ENCODE results near the gene SH2D3C. TPM values are rescaled to one million over a fixed set of nuclear protein-coding genes. Genes with fewer than 3 reads are reported as not detected.
A peak's percentile ranks its signal among the peaks of the same experiment; 100 is the strongest.

The SH2D3C gene
- total and polyA plus RNA-seq, 2 of the 4 experiments (the other 2 are of a cell fraction), result under 0.01 to 0.24 TPM

DNA sequence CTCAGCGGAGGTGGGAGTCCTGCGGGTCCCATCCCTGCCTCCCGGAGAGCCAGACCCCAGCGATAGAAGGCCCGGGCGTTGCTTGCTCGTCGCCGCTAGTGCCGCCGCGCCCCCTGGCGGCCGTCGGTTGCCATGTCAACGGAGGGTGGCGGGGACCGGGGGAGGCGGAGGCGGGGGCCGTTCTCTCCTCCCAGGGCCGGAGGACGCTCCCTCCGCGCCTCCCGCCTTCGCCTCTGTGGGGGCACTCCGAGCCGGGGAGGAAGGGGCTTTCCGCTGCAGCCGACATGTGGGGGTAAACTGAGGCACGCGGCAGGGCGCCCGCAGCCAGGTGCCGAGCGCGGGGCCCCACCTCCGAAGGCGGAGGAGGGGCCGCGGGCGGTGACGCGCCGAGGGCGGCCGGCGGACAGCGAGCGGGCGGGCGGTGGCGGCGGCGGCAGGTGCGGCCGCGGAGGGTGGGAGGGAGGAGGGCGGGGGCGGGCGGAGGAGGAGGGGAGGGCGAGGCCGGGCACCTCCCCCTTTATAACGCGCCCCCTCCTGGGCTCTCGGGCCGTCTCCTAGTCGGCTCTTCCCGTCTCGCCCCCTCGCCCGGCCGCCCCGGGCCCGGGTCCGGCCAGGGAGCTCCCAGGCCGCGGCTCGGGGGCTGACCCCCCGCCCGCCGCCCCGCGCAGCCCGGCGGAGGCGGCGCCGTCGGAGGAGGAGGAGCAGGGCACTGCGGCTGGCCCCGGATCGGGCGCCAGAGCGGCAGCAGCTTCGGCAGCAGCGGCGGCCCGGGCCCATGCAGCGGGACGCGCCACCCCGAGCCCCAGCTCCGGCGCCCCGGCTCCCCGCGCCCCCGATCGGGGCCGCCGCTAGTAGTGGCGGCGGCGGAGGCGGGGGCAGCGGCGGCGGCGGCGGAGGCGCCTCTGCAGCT is 6.8 kb upstream of the SH2D3C start:
- intact Hi-C loops (cut with micrococcal nuclease), result loop anchor here (1.0 kb wide), 1 partner anchor 50 kb away; the partner anchor contains the start of gene TOR2A
- no peak overlapping the region for H3K23ac ChIP-seq (ENCODE audit: low read depth, low read length)
- no peaks in the 10 kb centered on the region for H3K27me3 ChIP-seq (ENCODE audit: control insufficient read depth, insufficient read depth, low read length)
- H2BK20ac ChIP-seq (ENCODE audit: low read depth, low read length), result no peak overlapping the region
- no TSS peak for BruUV-seq (replicated peaks)
- no peak overlapping the region for H2BK120ac ChIP-seq (ENCODE audit: low read depth, low read length)
- in situ Hi-C loops (cut with MboI; ENCODE audit: low sequenced_read_pairs), result no loop called here
- no peak overlapping the region for H2AK5ac ChIP-seq (ENCODE audit: low read depth, low read length)
- peak overlapping the region; percentile 96 for H2AFZ ChIP-seq (replicated peaks; ENCODE audit: low read length, poor library complexity)
- POLR2A ChIA-PET (ENCODE audit: unreplicated experiment), result interaction anchor here (0.5 to 1.0 kb wide), 3 partner anchors 16 to 231 kb away, joined by 3 to 19 read pairs (median 4); no protein-coding TSS in a partner anchor
- no peak overlapping the region for H3K18ac ChIP-seq (ENCODE audit: low read depth, low read length)
- peak overlapping the region; percentile 48; the same call in 1 of the 2 replicates for H3K27ac ChIP-seq (ENCODE audit: insufficient read depth, low read length)
- peak overlapping the region; percentile 95 for H3K4me3 ChIP-seq (ENCODE audit: insufficient read depth, low read depth, low read length)
- H4K91ac ChIP-seq (ENCODE audit: insufficient read depth, low read depth, low read length), result no peak overlapping the region
- TF ChIP-seq CEBPB (IDR thresholded peaks at IDR 0.05; ENCODE audit: low read depth, low read length) (no peak), RAD21 (IDR thresholded peaks at IDR 0.05; ENCODE audit: low read length) (peak; percentile 76), SMC3 (IDR thresholded peaks at IDR 0.05; ENCODE audit: low read depth, low read length) (peak; percentile 69), MAZ (IDR thresholded peaks at IDR 0.05; ENCODE audit: borderline replicate concordance, low read depth, low read length) (peak; percentile 87; the same call in 1 of the 2 replicates)
- TF ChIP-seq, protein P1, sequence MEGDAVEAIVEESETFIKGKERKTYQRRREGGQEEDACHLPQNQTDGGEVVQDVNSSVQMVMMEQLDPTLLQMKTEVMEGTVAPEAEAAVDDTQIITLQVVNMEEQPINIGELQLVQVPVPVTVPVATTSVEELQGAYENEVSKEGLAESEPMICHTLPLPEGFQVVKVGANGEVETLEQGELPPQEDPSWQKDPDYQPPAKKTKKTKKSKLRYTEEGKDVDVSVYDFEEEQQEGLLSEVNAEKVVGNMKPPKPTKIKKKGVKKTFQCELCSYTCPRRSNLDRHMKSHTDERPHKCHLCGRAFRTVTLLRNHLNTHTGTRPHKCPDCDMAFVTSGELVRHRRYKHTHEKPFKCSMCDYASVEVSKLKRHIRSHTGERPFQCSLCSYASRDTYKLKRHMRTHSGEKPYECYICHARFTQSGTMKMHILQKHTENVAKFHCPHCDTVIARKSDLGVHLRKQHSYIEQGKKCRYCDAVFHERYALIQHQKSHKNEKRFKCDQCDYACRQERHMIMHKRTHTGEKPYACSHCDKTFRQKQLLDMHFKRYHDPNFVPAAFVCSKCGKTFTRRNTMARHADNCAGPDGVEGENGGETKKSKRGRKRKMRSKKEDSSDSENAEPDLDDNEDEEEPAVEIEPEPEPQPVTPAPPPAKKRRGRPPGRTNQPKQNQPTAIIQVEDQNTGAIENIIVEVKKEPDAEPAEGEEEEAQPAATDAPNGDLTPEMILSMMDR (conservative IDR thresholded peaks at IDR 0.05; ENCODE audit: low read depth, low read length), result peak; percentile 77
- CTCF ChIA-PET, result interaction anchor here (0.6 to 2.2 kb wide), 4 partner anchors 9 to 325 kb away, joined by 3 to 8 read pairs (median 4); partner anchors contain the start of gene TOR2A
- peak; percentile 64 for DNase-seq
- peaks cover 43% of the 10 kb centered on the region for H4K20me1 ChIP-seq (ENCODE audit: insufficient read depth, low read length)
- H3K4ac ChIP-seq (ENCODE audit: low read depth, low read length), result no peak overlapping the region
- H3K36me3 ChIP-seq (ENCODE audit: control insufficient read depth, insufficient read depth, low read length), result peaks cover 31% of the 10 kb centered on the region
- peak overlapping the region in 1 of 2 experiments; percentile 70; a peak in 2 of 4 replicates for H4K8ac ChIP-seq (ENCODE audit: low read depth in 2 of 2, low read length in 2 of 2)
- dilution Hi-C loops (cut with HindIII; ENCODE audit: low sequenced_read_pairs, unreplicated experiment), result no loop called here
- H2BK15ac ChIP-seq (ENCODE audit: low read depth, low read length), result no peak overlapping the region
- H3K4me2 ChIP-seq (ENCODE audit: low read depth, low read length), result peak overlapping the region; percentile 74
- H3K9me3 ChIP-seq (ENCODE audit: control insufficient read depth, insufficient read depth, low read length), result no peaks in the 10 kb centered on the region
- H3K4me1 ChIP-seq (ENCODE audit: control insufficient read depth, insufficient read depth, low read length), result no peaks in the 10 kb centered on the region; the same call in 1 of the 2 replicates
- H4K5ac ChIP-seq (ENCODE audit: low read depth, low read length), result no peak overlapping the region
- peak; percentile 70 for ATAC-seq (ENCODE audit: low read depth)
- no peak overlapping the region for H3K9ac ChIP-seq (ENCODE audit: low read depth, low read length)
- H3K9me1 ChIP-seq (ENCODE audit: insufficient read depth, low read length), result no peaks in the 10 kb centered on the region; the same call in 1 of the 2 replicates
- H2BK5ac ChIP-seq (ENCODE audit: low read depth, low read length, poor library complexity, severe bottlenecking), result peak overlapping the region; percentile 56
- H3K14ac ChIP-seq (replicated peaks; ENCODE audit: low read depth, low read length), result no peak overlapping the region
- peak overlapping the region; percentile 51 for H2AK9ac ChIP-seq (replicated peaks; ENCODE audit: low read depth, low read length, poor library complexity)
- 0% methylated on average over 19 of the region's 123 CpGs; no CpG with 5 or more reads in 1 of the 2 experiments for WGBS, 2 experiments (ENCODE audit: extremely low coverage in 2 of 2, insufficient read length in 1 of 2)
- peaks cover 14 to 41% of the 10 kb centered on the region in 2 experiments for H3K79me1 ChIP-seq (ENCODE audit: low read depth in 1 of 2, low read length in 2 of 2)
- H3K56ac ChIP-seq (ENCODE audit: extremely low read depth, insufficient read depth, low read length), result no peak overlapping the region

All from IMR-90 (cell line).